ENCODE measurements around the gene CYP19A1.

CYP19A1 gene

DNA sequence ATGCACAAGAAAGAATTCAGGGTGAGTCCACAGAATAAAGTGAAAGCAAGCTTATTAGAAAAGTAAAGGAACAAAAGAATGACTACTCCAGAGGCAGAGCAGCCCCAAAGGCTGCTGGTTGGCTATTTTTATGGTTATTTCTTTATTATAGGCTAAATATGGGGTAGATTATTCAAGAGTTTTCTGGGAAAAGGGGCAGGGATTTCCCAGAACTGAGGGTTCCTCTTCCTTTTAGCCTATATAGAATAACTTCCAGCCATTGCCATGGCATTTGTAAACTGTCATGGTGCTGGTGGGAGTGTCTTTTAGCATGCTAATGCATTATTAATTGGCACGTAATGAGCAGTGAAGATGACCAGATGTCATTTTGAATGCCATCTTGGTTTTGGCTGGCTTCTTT lies 16.7 kb upstream of the CYP19A1 start:
- H3K27ac ChIP-seq (replicated peaks) = no peak overlapping the region
- no peaks in the 10 kb centered on the region for H3K27me3 ChIP-seq (ENCODE audit: insufficient read depth, poor library complexity, severe bottlenecking)
- no peak for DNase-seq (ENCODE audit: low read depth in 1 of 2, low spot score in 1 of 2)
- no peak overlapping the region for H3K4me3 ChIP-seq (replicated peaks; ENCODE audit: insufficient read depth, low read length)
- TF ChIP-seq GABPA (IDR thresholded peaks at IDR 0.05; ENCODE audit: low read depth) = no peak

DNA sequence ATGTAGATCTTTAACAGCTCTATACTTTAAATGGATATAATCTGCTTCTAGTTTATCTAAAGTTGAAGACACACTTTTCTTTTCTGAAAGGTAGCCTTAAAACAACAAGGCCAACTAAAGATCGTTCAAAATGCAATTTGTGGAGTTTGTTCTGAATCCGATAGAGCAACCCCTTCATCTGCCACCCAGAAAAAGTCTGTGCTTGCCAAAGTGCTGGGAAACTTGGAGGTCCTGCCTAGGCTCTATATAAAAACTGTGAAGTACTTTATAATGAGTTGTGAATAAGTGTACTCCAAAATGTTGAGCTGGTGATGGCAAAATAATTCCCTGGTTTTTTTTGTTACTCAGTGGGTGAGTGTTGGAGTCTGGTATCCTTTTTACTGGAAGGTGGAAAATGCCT lies 15.6 kb upstream of the CYP19A1 start:
- Histone ChIP-seq H3K27ac (replicated peaks) (no peak overlapping the region), H3K4me3 (replicated peaks; ENCODE audit: insufficient read depth, low read length) (no peak overlapping the region), H3K27me3 (ENCODE audit: insufficient read depth, poor library complexity, severe bottlenecking) (no peaks in the 10 kb centered on the region)
- TF ChIP-seq SPI1 (IDR thresholded peaks at IDR 0.05; ENCODE audit: borderline replicate concordance, low read depth) = no peak
- TF ChIP-seq POLR2AphosphoS5 (IDR thresholded peaks at IDR 0.05; ENCODE audit: low read depth) = no peak
- no peak for TF ChIP-seq GABPA (IDR thresholded peaks at IDR 0.05; ENCODE audit: low read depth)
- TF ChIP-seq, protein P1, sequence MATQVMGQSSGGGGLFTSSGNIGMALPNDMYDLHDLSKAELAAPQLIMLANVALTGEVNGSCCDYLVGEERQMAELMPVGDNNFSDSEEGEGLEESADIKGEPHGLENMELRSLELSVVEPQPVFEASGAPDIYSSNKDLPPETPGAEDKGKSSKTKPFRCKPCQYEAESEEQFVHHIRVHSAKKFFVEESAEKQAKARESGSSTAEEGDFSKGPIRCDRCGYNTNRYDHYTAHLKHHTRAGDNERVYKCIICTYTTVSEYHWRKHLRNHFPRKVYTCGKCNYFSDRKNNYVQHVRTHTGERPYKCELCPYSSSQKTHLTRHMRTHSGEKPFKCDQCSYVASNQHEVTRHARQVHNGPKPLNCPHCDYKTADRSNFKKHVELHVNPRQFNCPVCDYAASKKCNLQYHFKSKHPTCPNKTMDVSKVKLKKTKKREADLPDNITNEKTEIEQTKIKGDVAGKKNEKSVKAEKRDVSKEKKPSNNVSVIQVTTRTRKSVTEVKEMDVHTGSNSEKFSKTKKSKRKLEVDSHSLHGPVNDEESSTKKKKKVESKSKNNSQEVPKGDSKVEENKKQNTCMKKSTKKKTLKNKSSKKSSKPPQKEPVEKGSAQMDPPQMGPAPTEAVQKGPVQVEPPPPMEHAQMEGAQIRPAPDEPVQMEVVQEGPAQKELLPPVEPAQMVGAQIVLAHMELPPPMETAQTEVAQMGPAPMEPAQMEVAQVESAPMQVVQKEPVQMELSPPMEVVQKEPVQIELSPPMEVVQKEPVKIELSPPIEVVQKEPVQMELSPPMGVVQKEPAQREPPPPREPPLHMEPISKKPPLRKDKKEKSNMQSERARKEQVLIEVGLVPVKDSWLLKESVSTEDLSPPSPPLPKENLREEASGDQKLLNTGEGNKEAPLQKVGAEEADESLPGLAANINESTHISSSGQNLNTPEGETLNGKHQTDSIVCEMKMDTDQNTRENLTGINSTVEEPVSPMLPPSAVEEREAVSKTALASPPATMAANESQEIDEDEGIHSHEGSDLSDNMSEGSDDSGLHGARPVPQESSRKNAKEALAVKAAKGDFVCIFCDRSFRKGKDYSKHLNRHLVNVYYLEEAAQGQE (IDR thresholded peaks at IDR 0.05; ENCODE audit: insufficient replicate concordance, low read depth) = no peak
- TF ChIP-seq, protein P2, sequence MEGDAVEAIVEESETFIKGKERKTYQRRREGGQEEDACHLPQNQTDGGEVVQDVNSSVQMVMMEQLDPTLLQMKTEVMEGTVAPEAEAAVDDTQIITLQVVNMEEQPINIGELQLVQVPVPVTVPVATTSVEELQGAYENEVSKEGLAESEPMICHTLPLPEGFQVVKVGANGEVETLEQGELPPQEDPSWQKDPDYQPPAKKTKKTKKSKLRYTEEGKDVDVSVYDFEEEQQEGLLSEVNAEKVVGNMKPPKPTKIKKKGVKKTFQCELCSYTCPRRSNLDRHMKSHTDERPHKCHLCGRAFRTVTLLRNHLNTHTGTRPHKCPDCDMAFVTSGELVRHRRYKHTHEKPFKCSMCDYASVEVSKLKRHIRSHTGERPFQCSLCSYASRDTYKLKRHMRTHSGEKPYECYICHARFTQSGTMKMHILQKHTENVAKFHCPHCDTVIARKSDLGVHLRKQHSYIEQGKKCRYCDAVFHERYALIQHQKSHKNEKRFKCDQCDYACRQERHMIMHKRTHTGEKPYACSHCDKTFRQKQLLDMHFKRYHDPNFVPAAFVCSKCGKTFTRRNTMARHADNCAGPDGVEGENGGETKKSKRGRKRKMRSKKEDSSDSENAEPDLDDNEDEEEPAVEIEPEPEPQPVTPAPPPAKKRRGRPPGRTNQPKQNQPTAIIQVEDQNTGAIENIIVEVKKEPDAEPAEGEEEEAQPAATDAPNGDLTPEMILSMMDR (IDR thresholded peaks at IDR 0.05; ENCODE audit: insufficient read depth, low read length) = no peak
- no peak for DNase-seq (ENCODE audit: low read depth in 1 of 2, low spot score in 1 of 2)

DNA sequence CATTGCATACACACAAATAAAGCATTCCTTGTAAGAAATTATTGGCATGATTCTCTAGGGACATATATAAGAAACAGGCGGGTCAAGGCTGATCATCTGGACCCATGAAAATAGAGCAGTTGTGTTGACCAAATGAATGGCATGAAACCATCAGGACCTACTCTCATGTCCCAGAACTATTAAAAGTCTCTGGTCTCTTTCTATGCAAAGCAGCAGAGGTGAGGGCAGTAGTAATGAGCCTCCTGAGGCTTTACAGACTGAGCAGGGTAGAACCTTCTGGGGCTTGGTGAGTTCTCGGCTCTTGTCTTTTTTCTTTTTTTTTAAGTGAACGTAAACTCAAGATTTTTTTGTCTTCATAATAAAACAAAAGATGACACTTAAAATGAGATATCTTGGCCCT lies 12.3 kb upstream of the CYP19A1 start:
- no peak overlapping the region for H3K27ac ChIP-seq (replicated peaks)
- no peak for TF ChIP-seq POLR2AphosphoS5 (IDR thresholded peaks at IDR 0.05; ENCODE audit: low read depth)
- TF ChIP-seq SPI1 (IDR thresholded peaks at IDR 0.05; ENCODE audit: borderline replicate concordance, low read depth) = no peak
- TF ChIP-seq, protein P2 (IDR thresholded peaks at IDR 0.05; ENCODE audit: insufficient read depth, low read length) = no peak
- TF ChIP-seq GABPA (IDR thresholded peaks at IDR 0.05; ENCODE audit: low read depth) = no peak
- TF ChIP-seq, protein P1 (IDR thresholded peaks at IDR 0.05; ENCODE audit: insufficient replicate concordance, low read depth) = no peak
- H3K27me3 ChIP-seq (ENCODE audit: insufficient read depth, poor library complexity, severe bottlenecking) = no peaks in the 10 kb centered on the region

DNA sequence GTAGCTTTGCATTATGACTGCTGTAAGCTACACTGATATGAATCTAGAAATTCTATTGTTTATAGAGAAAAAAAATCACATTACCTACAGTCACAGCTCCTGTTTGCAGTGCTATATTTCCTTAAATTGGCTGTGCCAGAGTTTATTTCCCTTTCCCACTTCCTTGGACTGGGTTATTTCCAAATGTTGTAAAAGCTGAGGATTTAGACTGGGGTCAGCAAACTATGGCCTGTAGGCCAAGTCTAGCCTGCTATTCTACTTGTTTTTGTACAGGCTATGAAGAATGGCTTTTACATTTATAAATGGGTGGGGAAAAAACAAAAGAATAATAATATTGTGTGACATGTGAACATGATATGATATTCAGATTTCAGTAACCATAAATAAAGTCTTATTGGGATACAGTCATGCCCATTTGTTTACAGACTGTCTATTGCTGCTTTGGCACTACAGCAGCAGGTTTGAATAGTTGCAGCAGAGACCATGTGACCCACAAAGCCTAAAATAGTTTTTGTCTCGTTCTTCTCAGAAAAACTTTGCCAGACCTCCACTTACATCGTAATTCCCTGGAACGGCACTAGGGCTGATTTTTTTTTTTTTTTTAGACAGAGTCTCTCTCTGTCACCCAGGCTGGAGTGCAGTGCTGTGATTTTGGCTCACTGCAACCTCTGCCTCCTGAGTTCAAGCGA lies 10.9 kb upstream of the CYP19A1 start:
- H3K27ac ChIP-seq (replicated peaks) = no peak overlapping the region
- H3K27me3 ChIP-seq (ENCODE audit: insufficient read depth, poor library complexity, severe bottlenecking) = no peaks in the 10 kb centered on the region
- no peak for DNase-seq (ENCODE audit: low read depth in 1 of 2, low spot score in 1 of 2)
- TF ChIP-seq POLR2AphosphoS5 (IDR thresholded peaks at IDR 0.05; ENCODE audit: low read depth) = no peak
- no peak for TF ChIP-seq SPI1 (IDR thresholded peaks at IDR 0.05; ENCODE audit: borderline replicate concordance, low read depth)
- no peak for TF ChIP-seq GABPA (IDR thresholded peaks at IDR 0.05; ENCODE audit: low read depth)
- TF ChIP-seq, protein P2 (IDR thresholded peaks at IDR 0.05; ENCODE audit: insufficient read depth, low read length) = no peak
- TF ChIP-seq, protein P1 (IDR thresholded peaks at IDR 0.05; ENCODE audit: insufficient replicate concordance, low read depth) = no peak
- no peak overlapping the region for H3K4me3 ChIP-seq (replicated peaks; ENCODE audit: insufficient read depth, low read length)

More for the DNA sequence above, 12.3 kb upstream of the CYP19A1 start:
- no peak overlapping the region for H3K4me3 ChIP-seq (replicated peaks; ENCODE audit: insufficient read depth, low read length)
- no peak for DNase-seq (ENCODE audit: low read depth in 1 of 2, low spot score in 1 of 2)

All from HL-60 (cell line).